HG03159 (cell line): ENCODE results near the gene GOLPH3.

Experiments used
- ATAC-seq: cut with Tn5 transposase; IDR thresholded peaks from one replicate; pipeline ENCODE4 v1.9.1; 2021; ENCODE audit warnings: mild to moderate bottlenecking, moderate library complexity; ENCODE audit not compliant: unreplicated experiment

GOLPH3 gene

GRCh38 chr5:32076699-32077695, 97.1 kb downstream of the GOLPH3 start:
- ATAC-seq, result no peak
